SK-N-SH (cell line): ENCODE results near the gene TULP1. TPM values are rescaled to one million over a fixed set of nuclear protein-coding genes. Genes with fewer than 3 reads are reported as not detected.

Source experiments
- CTCF ChIA-PET: fragments of 300-600, 350-600 bp; formaldehyde crosslinking; extraction: SDS; loops from one replicate; lab custom pipeline; 2021; lab: Yijun Ruan, JAX
- POLR2A ChIA-PET: fragments of 350-600 bp; sonication (Branson Sonifier 250); formaldehyde crosslinking; extraction: SDS; loops from one replicate; lab custom pipeline; 2020; ENCODE audit warnings: antibody characterized with exemption, inconsistent platforms; lab: Yijun Ruan, JAX
- DNase-seq: peaks from one replicate; pipeline ENCODE4 v3.0.0; 2012
- H2AFZ ChIP-seq: fragments of 200-600 bp; sonication (generic); 2 replicates; pipeline ENCODE4 v1.8.1; 2016; ENCODE audit warnings: antibody characterized with exemption, mild to moderate bottlenecking, low read depth
- H3F3A ChIP-seq: fragments of 200-600 bp; sonication (generic); replicated peaks from 2 replicates; pipeline ENCODE3; 2016; ENCODE audit warnings: antibody characterized with exemption, mild to moderate bottlenecking; ENCODE audit not compliant: insufficient read depth
- H3K27ac ChIP-seq, 2 experiments: fragments of 200-500 bp in 1 of 2; fragments of 200-600 bp in 1 of 2; sonication (Bioruptor generic) in 1 of 2; sonication (generic), shearing (Covaris generic) in 1 of 2; 2 replicates each; pipeline versions ENCODE4 v1.5.1 to v1.6.1; 2014 to 2016; ENCODE audit warnings: low read depth in 2 of 2, inconsistent platforms in 1 of 2, low read length in 1 of 2, mild to moderate bottlenecking in 1 of 2, mixed read lengths in 1 of 2
- H3K27me3 ChIP-seq: fragments of 200-600 bp; sonication (generic), shearing (Covaris generic); 2 replicates; pipeline ENCODE4 v1.6.1; 2016; ENCODE audit warnings: mixed run types; ENCODE audit not compliant: insufficient read depth
- H3K36me3 ChIP-seq, 2 experiments: fragments of 200-500 bp in 1 of 2; fragments of 200-600 bp in 1 of 2; sonication (Bioruptor generic) in 1 of 2; sonication (generic) in 1 of 2; replicated peaks in 1 of 2; 2 replicates each; pipeline versions ENCODE3 to v1.5.1; 2014 to 2016; ENCODE audit warnings: low read length in 1 of 2, mild to moderate bottlenecking in 1 of 2; ENCODE audit not compliant: insufficient read depth in 2 of 2, control insufficient read depth in 1 of 2
- H3K4me1 ChIP-seq, 2 experiments: fragments of 200-500 bp in 1 of 2; fragments of 200-600 bp in 1 of 2; sonication (Bioruptor generic) in 1 of 2; sonication (generic), shearing (Covaris generic) in 1 of 2; 2 replicates each; pipeline versions ENCODE4 v1.5.1 to v1.6.1; 2014 to 2016; ENCODE audit warnings: low read depth in 1 of 2, low read length in 1 of 2, mixed run types in 1 of 2; ENCODE audit not compliant: insufficient read depth in 2 of 2, control insufficient read depth in 1 of 2
- H3K4me2 ChIP-seq: fragments of 200-600 bp; sonication (generic), shearing (Covaris generic); 2 replicates; pipeline ENCODE4 v1.6.1; 2017; ENCODE audit warnings: mixed run types
- H3K4me3 ChIP-seq, 2 experiments: fragments of 200-500 bp in 1 of 2; fragments of 200-600 bp in 1 of 2; sonication (Bioruptor generic) in 1 of 2; sonication (generic), shearing (Covaris generic) in 1 of 2; 2 replicates each; pipeline versions ENCODE4 v1.5.1 to v1.8.1; 2014 to 2016; ENCODE audit warnings: low read depth in 2 of 2, inconsistent platforms in 1 of 2, low read length in 1 of 2, mild to moderate bottlenecking in 1 of 2, mixed read lengths in 1 of 2, moderate library complexity in 1 of 2
- H3K79me2 ChIP-seq: fragments of 200-600 bp; sonication (generic); 2 replicates; pipeline ENCODE4 v1.8.1; 2017; ENCODE audit warnings: mild to moderate bottlenecking; ENCODE audit not compliant: insufficient read depth
- H3K9ac ChIP-seq: fragments of 200-600 bp; sonication (generic); 2 replicates; pipeline ENCODE4 v1.6.1; 2017; ENCODE audit warnings: mixed run types
- H3K9me2 ChIP-seq: fragments of 200-600 bp; sonication (generic); 2 replicates; pipeline ENCODE4 v1.6.1; 2017; ENCODE audit warnings: mixed run types
- H3K9me3 ChIP-seq: fragments of 200-600 bp; sonication (generic); 2 replicates; pipeline ENCODE4 v1.6.1; 2017; ENCODE audit warnings: mixed run types, mild to moderate bottlenecking, moderate library complexity
- H4K20me1 ChIP-seq: fragments of 200-600 bp; sonication (generic); 2 replicates; pipeline ENCODE4 v1.6.1; 2017; ENCODE audit warnings: mild to moderate bottlenecking, mixed run types; ENCODE audit not compliant: insufficient read depth
- ELF1 ChIP-seq: IDR thresholded peaks from 2 replicates; pipeline ENCODE4 v1.4.0; 2012
- EP300 ChIP-seq, 2 experiments: IDR thresholded peaks; 2 replicates each; pipeline versions ENCODE4 v1.4.0 to v1.6.1; 2012; ENCODE audit warnings: borderline replicate concordance in 1 of 2, low read depth in 1 of 2, low read length in 1 of 2
- EZH2phosphoT487 ChIP-seq: fragments of 200-600 bp; sonication (generic); IDR thresholded peaks from 2 replicates; pipeline ENCODE4 v1.6.1; 2017; ENCODE audit warnings: low read depth, mixed run types, mild to moderate bottlenecking, antibody characterized with exemption, moderate library complexity, borderline replicate concordance
- FOSL2 ChIP-seq: IDR thresholded peaks from 2 replicates; pipeline ENCODE4 v1.4.0; 2012; ENCODE audit warnings: low read depth, mild to moderate bottlenecking, moderate library complexity, borderline replicate concordance
- GABPA ChIP-seq: IDR thresholded peaks from 2 replicates; pipeline ENCODE4 v1.4.0; 2012; ENCODE audit warnings: low read depth, mild to moderate bottlenecking
- IRF3 ChIP-seq: fragments of 150-350 bp; IDR thresholded peaks from 2 replicates; pipeline ENCODE4 v1.6.1; 2016; ENCODE audit warnings: mild to moderate bottlenecking, low read depth, low read length
- MXI1 ChIP-seq: IDR thresholded peaks from 2 replicates; pipeline ENCODE4 v1.6.1; 2012; ENCODE audit warnings: mild to moderate bottlenecking, low read depth, low read length, improper control_type of control experiment
- NRF1 ChIP-seq: IDR thresholded peaks from 2 replicates; pipeline ENCODE4 v1.6.1; 2012; ENCODE audit warnings: low read depth, mild to moderate bottlenecking, low read length
- PBX3 ChIP-seq: IDR thresholded peaks from 2 replicates; pipeline ENCODE4; 2012
- POLR2AphosphoS5 ChIP-seq: IDR thresholded peaks from 2 replicates; pipeline ENCODE4 v1.6.1; 2012; ENCODE audit warnings: low read depth, low read length
- RCOR1 ChIP-seq: fragments of 150-350 bp; IDR thresholded peaks from 2 replicates; pipeline ENCODE4 v1.6.1; 2017; ENCODE audit warnings: antibody characterized with exemption, low read length
- SMC3 ChIP-seq: IDR thresholded peaks from 2 replicates; pipeline ENCODE4 v1.6.1; 2012; ENCODE audit warnings: low read depth, low read length, improper control_type of control experiment
- TCF12 ChIP-seq: IDR thresholded peaks from 2 replicates; pipeline ENCODE4 v1.4.0; 2012
- TEAD4 ChIP-seq: IDR thresholded peaks from 2 replicates; pipeline ENCODE4 v1.4.0; 2012; ENCODE audit warnings: mild to moderate bottlenecking, borderline replicate concordance; ENCODE audit not compliant: insufficient read depth
- USF2 ChIP-seq: fragments of 150-350 bp; IDR thresholded peaks from 2 replicates; pipeline ENCODE4 v1.6.1; 2017; ENCODE audit warnings: antibody characterized with exemption, low read length, low read depth, borderline replicate concordance
- WGBS: methylation state at CpG from one replicate; pipeline ENCODE4 v1.1.6; 2017; ENCODE audit warnings: low lambda C conversion rate; 5-methylcytosine and 5-hydroxymethylcytosine counted together
- polyA plus RNA-seq, 3 experiments: library from polyadenylated mRNA; depleted of rRNA; stranded (reverse); fragments of >200 nt; gene quantifications; 2 replicates each; pipeline ENCODE4 v1.2.3, GENCODE V29; 2012
- TF ChIP-seq, protein P1 (sequence below): IDR thresholded peaks from 2 replicates; pipeline ENCODE4 v1.4.0; 2012; ENCODE audit warnings: low read depth
- TF ChIP-seq, protein P2 (sequence below): IDR thresholded peaks from 2 replicates; pipeline ENCODE4 v1.4.0; 2012; ENCODE audit warnings: low read depth, borderline replicate concordance
- TF ChIP-seq, protein P3 (sequence below): IDR thresholded peaks from 2 replicates; pipeline ENCODE4 v1.4.0; 2012; ENCODE audit warnings: low read depth, borderline replicate concordance

Gene TULP1
- polyA plus RNA-seq, 1 of the 3 experiments (the other 2 are of a cell fraction): not detected

DNA sequence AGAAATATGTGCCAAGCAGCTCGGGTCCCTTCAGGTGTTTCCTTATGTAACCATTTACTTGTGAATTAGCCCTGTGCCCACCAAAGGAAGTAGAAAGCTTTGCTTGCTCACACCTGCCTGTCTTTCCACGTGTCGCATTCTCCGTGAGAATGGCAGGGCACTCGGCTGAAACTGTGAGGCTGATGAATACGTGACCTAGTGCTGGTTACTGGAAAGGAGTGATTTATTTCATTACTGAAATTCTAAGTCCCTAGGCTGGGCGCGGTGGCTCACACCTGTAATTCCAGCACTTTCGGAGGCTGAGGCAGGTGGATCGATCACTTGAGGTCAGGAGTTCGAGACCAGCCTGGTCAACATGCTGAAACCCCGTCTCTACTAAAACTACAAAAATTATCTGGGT is 45.9 kb upstream of the TULP1 start:
- Histone ChIP-seq H3K27ac (no peak overlapping the region), H3K27me3 (no peaks in the 10 kb centered on the region; the same call in 1 of the 2 replicates), H3K79me2 (no peaks in the 10 kb centered on the region), H4K20me1 (no peaks in the 10 kb centered on the region), H3K4me2 (no peak overlapping the region), H2AFZ (no peak overlapping the region), H3K9me3 (no peaks in the 10 kb centered on the region), H3F3A (no peaks in the 10 kb centered on the region), H3K4me3 (no peak overlapping the region), H3K9ac (no peak overlapping the region), H3K9me2 (no peaks in the 10 kb centered on the region), H3K4me1 (no peaks in the 10 kb centered on the region; a peak in 1 of 4 replicates), H3K36me3 (no peaks in the 10 kb centered on the region)
- WGBS: 79% methylated on average over 12 of the region's 12 CpGs
- ChIA-PET POLR2A (no interaction called here), CTCF (no interaction called here)
- TF ChIP-seq GABPA (no peak), IRF3 (no peak), EP300 (IDR thresholded peaks at IDR 0.05; ENCODE audit: borderline replicate concordance in 1 of 2, low read depth in 1 of 2, low read length in 1 of 2) (no peak), TCF12 (no peak), ELF1 (no peak), FOSL2 (no peak), SMC3 (no peak), MXI1 (no peak), USF2 (no peak), PBX3 (no peak), TEAD4 (no peak), EZH2phosphoT487 (no peak), NRF1 (no peak), POLR2AphosphoS5 (no peak), RCOR1 (no peak)
- TF ChIP-seq, protein P1, sequence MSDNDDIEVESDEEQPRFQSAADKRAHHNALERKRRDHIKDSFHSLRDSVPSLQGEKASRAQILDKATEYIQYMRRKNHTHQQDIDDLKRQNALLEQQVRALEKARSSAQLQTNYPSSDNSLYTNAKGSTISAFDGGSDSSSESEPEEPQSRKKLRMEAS: no peak
- TF ChIP-seq, protein P2, sequence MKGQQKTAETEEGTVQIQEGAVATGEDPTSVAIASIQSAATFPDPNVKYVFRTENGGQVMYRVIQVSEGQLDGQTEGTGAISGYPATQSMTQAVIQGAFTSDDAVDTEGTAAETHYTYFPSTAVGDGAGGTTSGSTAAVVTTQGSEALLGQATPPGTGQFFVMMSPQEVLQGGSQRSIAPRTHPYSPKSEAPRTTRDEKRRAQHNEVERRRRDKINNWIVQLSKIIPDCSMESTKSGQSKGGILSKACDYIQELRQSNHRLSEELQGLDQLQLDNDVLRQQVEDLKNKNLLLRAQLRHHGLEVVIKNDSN: no peak
- TF ChIP-seq, protein P3, sequence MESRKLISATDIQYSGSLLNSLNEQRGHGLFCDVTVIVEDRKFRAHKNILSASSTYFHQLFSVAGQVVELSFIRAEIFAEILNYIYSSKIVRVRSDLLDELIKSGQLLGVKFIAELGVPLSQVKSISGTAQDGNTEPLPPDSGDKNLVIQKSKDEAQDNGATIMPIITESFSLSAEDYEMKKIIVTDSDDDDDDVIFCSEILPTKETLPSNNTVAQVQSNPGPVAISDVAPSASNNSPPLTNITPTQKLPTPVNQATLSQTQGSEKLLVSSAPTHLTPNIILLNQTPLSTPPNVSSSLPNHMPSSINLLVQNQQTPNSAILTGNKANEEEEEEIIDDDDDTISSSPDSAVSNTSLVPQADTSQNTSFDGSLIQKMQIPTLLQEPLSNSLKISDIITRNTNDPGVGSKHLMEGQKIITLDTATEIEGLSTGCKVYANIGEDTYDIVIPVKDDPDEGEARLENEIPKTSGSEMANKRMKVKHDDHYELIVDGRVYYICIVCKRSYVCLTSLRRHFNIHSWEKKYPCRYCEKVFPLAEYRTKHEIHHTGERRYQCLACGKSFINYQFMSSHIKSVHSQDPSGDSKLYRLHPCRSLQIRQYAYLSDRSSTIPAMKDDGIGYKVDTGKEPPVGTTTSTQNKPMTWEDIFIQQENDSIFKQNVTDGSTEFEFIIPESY: no peak
- no peak for DNase-seq
